Measurements from ENCODE around the gene KIF26A.

KIF26A gene

DNA sequence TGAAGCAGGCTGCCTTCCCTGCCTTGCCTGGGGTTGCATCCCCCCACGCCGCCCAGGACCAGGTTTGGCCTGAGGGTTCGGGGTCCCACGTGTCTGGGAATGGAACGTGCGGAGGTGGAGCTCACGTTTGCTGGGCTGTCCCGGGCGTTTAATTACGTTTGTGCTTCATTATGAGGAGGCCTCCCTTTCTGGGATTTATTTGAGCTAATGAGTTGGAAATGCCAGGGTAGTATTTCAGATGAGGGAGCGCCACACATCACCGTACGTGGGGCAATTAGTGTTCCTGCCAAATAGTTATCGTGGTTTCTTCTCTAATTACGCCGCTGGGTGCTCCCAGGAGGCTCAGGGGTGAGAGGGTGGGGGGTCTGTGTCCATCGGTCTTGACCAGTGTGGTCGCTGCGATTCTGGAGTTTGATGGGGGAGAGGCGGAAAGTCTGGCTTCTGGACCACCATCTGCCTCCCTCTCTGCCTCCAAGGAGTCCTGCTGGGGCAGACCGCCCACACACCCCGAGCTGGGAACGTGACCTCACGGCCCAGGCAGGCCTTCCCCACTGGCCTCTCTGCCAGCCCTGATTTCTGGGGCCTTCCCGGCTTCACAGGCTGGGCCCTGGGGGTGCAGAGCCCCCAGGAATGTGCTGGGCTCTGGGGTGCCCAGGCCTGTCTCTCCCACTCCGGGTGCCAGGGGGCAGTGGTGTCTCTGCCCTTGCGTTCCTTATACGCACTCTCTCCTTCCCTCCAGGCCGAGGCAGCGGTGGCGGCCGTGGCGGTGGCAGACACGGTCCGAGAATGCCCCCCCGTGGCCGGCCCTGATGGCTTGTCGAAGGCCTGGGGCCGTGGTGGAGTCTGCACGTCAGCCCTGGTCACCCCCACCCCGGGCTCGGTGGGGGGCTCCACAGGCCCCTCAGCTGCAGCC lies 18.9 kb downstream of the KIF26A start:
- DNase-seq (ENCODE audit: low read depth), result no peak
- H3K4me3 ChIP-seq (ENCODE audit: low read depth, low read length), result no peak overlapping the region
- TF ChIP-seq, protein P1, sequence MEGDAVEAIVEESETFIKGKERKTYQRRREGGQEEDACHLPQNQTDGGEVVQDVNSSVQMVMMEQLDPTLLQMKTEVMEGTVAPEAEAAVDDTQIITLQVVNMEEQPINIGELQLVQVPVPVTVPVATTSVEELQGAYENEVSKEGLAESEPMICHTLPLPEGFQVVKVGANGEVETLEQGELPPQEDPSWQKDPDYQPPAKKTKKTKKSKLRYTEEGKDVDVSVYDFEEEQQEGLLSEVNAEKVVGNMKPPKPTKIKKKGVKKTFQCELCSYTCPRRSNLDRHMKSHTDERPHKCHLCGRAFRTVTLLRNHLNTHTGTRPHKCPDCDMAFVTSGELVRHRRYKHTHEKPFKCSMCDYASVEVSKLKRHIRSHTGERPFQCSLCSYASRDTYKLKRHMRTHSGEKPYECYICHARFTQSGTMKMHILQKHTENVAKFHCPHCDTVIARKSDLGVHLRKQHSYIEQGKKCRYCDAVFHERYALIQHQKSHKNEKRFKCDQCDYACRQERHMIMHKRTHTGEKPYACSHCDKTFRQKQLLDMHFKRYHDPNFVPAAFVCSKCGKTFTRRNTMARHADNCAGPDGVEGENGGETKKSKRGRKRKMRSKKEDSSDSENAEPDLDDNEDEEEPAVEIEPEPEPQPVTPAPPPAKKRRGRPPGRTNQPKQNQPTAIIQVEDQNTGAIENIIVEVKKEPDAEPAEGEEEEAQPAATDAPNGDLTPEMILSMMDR (IDR thresholded peaks at IDR 0.05; ENCODE audit: low read depth, low read length, missing control alignments), result no peak

DNA sequence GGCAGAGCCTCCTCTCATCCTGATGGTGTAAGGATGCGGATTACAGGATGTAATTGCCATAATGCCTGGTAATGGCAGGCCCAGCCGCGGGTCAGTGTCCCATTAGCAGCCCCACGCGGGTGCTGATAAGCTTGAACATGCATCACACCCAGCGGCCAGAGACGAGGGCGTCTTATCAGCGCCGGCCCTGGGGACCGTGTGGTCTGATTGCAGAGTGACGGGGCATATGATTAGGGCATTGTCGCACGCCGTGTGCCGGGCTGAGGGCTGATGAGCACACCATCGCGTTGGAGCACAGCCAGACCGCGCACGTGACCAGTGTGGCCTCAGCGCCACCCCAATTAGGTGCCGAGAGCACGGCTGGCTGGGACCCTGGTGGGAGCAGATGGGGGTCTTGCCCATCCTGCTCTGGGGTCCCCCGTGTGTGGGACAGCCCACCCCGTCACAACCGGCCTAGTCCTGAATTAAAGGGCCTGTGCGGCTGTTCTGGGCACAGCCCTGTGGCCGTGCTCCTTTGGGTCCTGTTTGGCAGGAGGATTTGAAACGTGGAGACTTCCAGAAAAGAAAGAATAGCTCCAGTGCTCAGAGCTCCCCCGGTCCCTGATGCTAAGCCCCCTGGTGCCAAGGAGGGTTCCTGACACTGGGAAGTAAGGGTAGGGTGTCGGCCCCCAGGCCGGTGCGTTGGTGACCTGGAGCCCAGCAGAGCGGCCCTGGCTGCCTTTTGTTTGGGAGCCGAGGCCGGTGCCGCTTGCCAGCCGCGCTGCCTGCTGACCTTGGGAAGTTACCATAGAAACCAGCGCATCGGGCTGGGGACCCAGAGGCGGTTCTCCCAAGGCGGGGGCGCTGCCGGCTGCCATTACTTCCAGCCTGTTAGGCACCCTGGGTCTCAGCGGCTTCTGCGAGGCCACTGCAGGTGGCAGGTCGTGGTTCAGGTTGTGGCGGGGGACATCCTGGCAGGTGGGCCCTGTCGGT lies 20.7 kb downstream of the KIF26A start:
- DNase-seq (ENCODE audit: low read depth), result no peak

DNA sequence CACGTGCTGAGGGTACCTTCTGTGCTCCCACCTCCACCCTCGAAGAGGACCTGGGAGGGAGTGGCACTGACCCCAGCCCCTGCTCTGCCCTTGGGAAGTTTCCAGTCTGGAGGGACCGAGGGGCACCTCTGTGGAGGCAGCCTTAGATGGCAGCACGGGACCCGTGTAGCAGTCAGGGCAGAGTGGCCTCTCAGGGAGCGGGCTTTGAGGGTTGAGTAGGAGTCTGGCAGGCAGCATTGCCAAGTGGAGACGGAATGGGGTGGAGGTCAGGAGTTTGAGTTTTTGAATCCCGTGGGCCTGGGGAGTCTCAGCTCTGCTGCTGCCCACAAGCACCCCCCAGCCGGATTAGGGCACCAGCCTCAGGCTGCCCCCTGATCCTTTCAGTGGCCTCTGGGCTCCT lies 21.6 kb downstream of the KIF26A start:
- H3K4me3 ChIP-seq (ENCODE audit: low read depth, low read length), result no peak overlapping the region
- TF ChIP-seq, protein P1 (IDR thresholded peaks at IDR 0.05; ENCODE audit: low read depth, low read length, missing control alignments), result no peak
- DNase-seq (ENCODE audit: low read depth), result no peak

More for the DNA sequence above, 20.7 kb downstream of the KIF26A start:
- TF ChIP-seq, protein P1 (IDR thresholded peaks at IDR 0.05; ENCODE audit: low read depth, low read length, missing control alignments), result no peak
- H3K4me3 ChIP-seq (ENCODE audit: low read depth, low read length), result no peak overlapping the region

DNA sequence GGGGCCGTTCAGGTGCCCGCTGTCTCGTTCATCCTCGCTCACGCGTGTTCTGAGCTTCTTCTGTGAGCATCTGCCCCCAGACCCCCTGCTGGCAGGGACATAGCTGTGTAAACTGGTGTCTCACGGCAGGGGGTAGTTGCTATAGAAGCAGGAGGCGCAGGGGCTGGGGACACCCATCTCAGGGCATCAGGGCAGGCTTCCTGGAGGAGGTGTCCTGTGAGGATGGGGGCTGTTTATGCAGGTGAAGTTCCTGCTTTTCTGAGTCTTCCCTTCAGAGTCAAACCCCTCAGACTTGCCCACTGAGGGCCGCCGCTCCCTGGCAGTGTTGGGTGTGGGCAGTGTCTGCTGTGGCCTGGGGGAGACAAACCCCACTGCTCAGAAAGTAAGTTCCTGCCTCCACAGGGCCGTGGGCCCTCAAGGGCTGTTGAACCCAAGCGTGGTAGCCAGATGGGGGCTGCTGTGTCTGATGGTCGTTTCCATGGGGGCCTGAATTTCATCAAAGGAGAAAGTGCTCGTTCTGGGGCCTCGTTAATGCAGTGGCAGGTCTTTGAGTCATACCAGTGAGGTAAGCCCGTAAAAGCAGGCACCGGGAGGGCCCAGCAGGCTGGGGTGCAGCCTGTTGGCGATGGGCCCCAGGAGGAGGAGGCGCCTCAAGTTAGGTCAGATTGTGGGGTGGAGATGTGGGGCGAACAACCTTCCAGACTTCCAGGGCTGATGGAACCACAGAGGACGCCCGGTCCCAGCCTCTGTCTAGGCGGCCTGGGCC lies 23.4 kb downstream of the KIF26A start:
- TF ChIP-seq, protein P1 (IDR thresholded peaks at IDR 0.05; ENCODE audit: low read depth, low read length, missing control alignments), result no peak
- no peak for DNase-seq (ENCODE audit: low read depth)
- no peak overlapping the region for H3K4me3 ChIP-seq (ENCODE audit: low read depth, low read length)

DNA sequence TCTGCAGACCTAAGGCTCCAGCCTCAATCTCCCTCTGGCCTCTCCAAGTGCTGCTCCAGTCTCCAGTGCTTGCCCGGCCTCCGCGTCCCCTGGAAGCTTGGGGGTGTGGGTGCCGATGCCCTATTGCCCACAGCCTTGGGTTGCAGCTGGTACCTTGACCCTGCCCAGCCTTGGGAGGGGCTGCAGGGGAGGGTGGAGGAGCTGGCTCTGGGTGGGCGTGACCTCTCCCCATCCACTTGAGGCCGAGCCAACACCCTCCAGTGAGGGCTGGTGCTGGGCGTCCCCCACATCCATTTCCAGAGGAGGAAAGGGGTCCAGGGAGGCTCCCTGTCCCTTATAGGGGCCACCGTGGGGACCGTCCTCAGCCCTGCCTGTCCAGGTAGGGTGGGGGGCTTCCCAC lies 24.1 kb downstream of the KIF26A start:
- no peak for DNase-seq (ENCODE audit: low read depth)
- TF ChIP-seq, protein P1 (IDR thresholded peaks at IDR 0.05; ENCODE audit: low read depth, low read length, missing control alignments), result no peak

DNA sequence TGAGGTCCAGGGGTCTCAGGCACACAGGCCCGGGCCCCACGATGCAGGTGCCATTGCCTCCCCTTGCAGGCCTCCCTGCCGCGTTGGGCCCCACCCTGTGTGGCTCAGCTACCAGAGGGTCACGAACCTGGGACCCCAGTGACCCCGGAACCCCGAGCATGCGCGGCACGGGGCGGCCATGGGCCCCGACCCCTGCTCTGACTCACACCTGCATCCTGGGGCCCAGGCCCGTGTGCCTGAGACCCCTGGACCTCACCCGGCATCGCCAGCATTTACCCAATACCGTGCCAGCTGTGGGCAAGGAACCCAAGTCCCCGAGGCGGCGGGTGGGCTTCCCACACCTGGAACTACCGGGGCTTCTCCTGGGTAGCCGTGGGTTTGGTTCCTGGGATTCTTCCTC lies 25.2 kb downstream of the KIF26A start:
- TF ChIP-seq, protein P1 (IDR thresholded peaks at IDR 0.05; ENCODE audit: low read depth, low read length, missing control alignments), result no peak
- DNase-seq (ENCODE audit: low read depth), result no peak

More for the DNA sequence above, 24.1 kb downstream of the KIF26A start:
- no peak overlapping the region for H3K4me3 ChIP-seq (ENCODE audit: low read depth, low read length)

More for the DNA sequence above, 25.2 kb downstream of the KIF26A start:
- H3K4me3 ChIP-seq (ENCODE audit: low read depth, low read length), result no peak overlapping the region
